ENCODE measurements around the gene UBASH3A. TPM values are rescaled to one million over a fixed set of nuclear protein-coding genes. Genes with fewer than 3 reads are reported as not detected.

UBASH3A gene
- total RNA-seq, 1 experiment from 2014 or later = 0.07 TPM

DNA sequence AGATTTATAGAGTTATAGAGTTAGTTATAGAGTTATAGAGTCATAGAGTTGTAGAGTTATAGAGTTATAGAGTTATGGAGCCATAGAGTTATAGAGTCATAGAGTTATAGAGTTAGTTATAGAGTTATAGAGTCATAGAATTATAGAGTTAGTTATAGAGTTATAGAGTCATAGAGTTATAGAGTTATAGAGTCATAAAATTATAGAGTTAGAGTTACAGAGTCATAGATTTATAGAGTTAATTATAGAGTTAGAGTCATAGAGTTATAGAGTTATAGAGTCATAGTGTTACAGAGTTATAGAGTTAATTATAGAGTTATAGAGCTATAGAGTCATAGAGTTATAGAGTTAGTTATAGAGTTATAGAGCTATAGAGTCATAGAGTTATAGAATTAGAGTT is 32.1 kb downstream of the UBASH3A start:
- Histone ChIP-seq H3K4me2 (ENCODE audit: low read length) (no peak overlapping the region), H2AFZ (ENCODE audit: low read depth, low read length, poor library complexity, severe bottlenecking) (no peak overlapping the region), H3K36me3 (ENCODE audit: control insufficient read depth in 1 of 2, insufficient read depth in 2 of 2, low read length in 2 of 2) (no peaks in the 10 kb centered on the region), H3K4me1 (ENCODE audit: control insufficient read depth in 1 of 2, insufficient read depth in 2 of 2, low read length in 2 of 2) (0 out of 4 replicates have a peak, but pooled peaks cover 0 to 5% of the 10 kb centered on the region in 2 experiments), H3K79me2 (ENCODE audit: insufficient read depth, low read length) (no peaks in the 10 kb centered on the region), H3K9ac (ENCODE audit: low read length) (no peak overlapping the region), H3K27me3 (ENCODE audit: insufficient read depth, low read length) (peaks cover 18% of the 10 kb centered on the region; the same call in 1 of the 2 replicates), H4K20me1 (ENCODE audit: insufficient read depth) (no peaks in the 10 kb centered on the region), H3K4me3 (replicated peaks in 1 of 2; ENCODE audit: low read depth in 1 of 2, low read length in 2 of 2) (no peak overlapping the region), H3K9me2 (ENCODE audit: insufficient read depth) (no peaks in the 10 kb centered on the region), H3K27ac (ENCODE audit: low read depth, low read length) (no peak overlapping the region), H3K9me3 (ENCODE audit: control insufficient read depth in 1 of 2, insufficient read depth in 1 of 2, low read depth in 1 of 2, low read length in 2 of 2) (no peaks in the 10 kb centered on the region)
- ChIA-PET POLR2A (no interaction called here), CTCF (no interaction called here), RAD21 (ENCODE audit: low non-redundant PET in 1 of 2, low total read pairs in 2 of 2, uncharacterized antibody in 2 of 2, unreplicated experiment in 2 of 2) (no interaction called here)
- ATAC-seq (no peak), DNase-seq (ENCODE audit: low read depth, low spot score) (no peak)
- no TSS peak for BruUV-seq (replicated peaks)
- intact Hi-C loops (cut with micrococcal nuclease) = no loop called here
- TF ChIP-seq CBX3 (IDR thresholded peaks at IDR 0.05; ENCODE audit: low read depth) (no peak), FOSL1 (IDR thresholded peaks at IDR 0.05; ENCODE audit: low read depth) (no peak), SP1 (IDR thresholded peaks at IDR 0.05; ENCODE audit: low read depth) (no peak), ZNF274 (IDR thresholded peaks at IDR 0.05; ENCODE audit: low read depth, low read length) (no peak), CEBPB (IDR thresholded peaks at IDR 0.05; ENCODE audit: low read depth) (no peak)
- TF ChIP-seq, protein P1, sequence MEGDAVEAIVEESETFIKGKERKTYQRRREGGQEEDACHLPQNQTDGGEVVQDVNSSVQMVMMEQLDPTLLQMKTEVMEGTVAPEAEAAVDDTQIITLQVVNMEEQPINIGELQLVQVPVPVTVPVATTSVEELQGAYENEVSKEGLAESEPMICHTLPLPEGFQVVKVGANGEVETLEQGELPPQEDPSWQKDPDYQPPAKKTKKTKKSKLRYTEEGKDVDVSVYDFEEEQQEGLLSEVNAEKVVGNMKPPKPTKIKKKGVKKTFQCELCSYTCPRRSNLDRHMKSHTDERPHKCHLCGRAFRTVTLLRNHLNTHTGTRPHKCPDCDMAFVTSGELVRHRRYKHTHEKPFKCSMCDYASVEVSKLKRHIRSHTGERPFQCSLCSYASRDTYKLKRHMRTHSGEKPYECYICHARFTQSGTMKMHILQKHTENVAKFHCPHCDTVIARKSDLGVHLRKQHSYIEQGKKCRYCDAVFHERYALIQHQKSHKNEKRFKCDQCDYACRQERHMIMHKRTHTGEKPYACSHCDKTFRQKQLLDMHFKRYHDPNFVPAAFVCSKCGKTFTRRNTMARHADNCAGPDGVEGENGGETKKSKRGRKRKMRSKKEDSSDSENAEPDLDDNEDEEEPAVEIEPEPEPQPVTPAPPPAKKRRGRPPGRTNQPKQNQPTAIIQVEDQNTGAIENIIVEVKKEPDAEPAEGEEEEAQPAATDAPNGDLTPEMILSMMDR (IDR thresholded peaks at IDR 0.05 in 2 of 3, conservative IDR thresholded peaks at IDR 0.05 in 1 of 3; ENCODE audit: borderline replicate concordance in 1 of 3, insufficient read depth in 1 of 3, low read depth in 2 of 3, low read length in 2 of 3) = no peak

DNA sequence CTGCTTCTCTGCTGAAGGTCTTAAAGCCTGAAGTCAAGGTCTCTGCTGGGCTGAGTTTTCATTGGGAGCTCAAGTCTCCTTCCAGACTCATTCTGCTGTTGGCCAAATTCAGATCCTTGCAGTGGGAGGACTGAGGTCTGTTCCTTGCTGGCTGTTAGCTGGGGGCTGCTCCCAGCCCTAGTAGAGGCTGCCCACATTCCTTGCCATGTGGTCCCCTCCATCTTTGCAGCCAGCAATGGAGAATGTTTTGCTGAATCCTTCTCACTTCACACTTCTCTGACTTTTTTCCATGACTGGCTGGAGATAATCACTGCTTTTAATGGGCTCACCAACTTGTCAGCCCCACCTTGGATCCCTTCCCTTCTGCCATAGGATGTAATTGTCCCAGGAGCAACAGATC is 33.2 kb downstream of the UBASH3A start:
- H3K4me2 ChIP-seq (ENCODE audit: low read length) = no peak overlapping the region
- H3K9me3 ChIP-seq (ENCODE audit: control insufficient read depth in 1 of 2, insufficient read depth in 1 of 2, low read depth in 1 of 2, low read length in 2 of 2) = no peaks in the 10 kb centered on the region
- ChIA-PET RAD21 (ENCODE audit: low non-redundant PET in 1 of 2, low total read pairs in 2 of 2, uncharacterized antibody in 2 of 2, unreplicated experiment in 2 of 2) (no interaction called here), POLR2A (no interaction called here), CTCF (no interaction called here)
- BruUV-seq (replicated peaks) = no TSS peak
- no peaks in the 10 kb centered on the region for H4K20me1 ChIP-seq (ENCODE audit: insufficient read depth)
- DNase-seq (ENCODE audit: low read depth, low spot score) = no peak
- H2AFZ ChIP-seq (ENCODE audit: low read depth, low read length, poor library complexity, severe bottlenecking) = no peak overlapping the region
- peaks cover 13% of the 10 kb centered on the region; the same call in 1 of the 2 replicates for H3K27me3 ChIP-seq (ENCODE audit: insufficient read depth, low read length)
- ATAC-seq = no peak
- no peak overlapping the region for H3K9ac ChIP-seq (ENCODE audit: low read length)
- intact Hi-C loops (cut with micrococcal nuclease) = no loop called here
- TF ChIP-seq SRF (IDR thresholded peaks at IDR 0.05; ENCODE audit: low read depth) (no peak), TCF7L2 (IDR thresholded peaks at IDR 0.05; ENCODE audit: borderline replicate concordance, extremely low read depth, insufficient read depth, insufficient read length) (no peak), POLR2A (IDR thresholded peaks at IDR 0.05; ENCODE audit: borderline replicate concordance, extremely low read depth, insufficient read depth, insufficient read length) (no peak), POLR2AphosphoS5 (IDR thresholded peaks at IDR 0.05; ENCODE audit: low read depth, low read length) (no peak), SP1 (IDR thresholded peaks at IDR 0.05; ENCODE audit: low read depth) (no peak), EZH2 (IDR thresholded peaks at IDR 0.05) (no peak)
- TF ChIP-seq, protein P2, sequence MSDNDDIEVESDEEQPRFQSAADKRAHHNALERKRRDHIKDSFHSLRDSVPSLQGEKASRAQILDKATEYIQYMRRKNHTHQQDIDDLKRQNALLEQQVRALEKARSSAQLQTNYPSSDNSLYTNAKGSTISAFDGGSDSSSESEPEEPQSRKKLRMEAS (IDR thresholded peaks at IDR 0.05) = no peak
- H3K79me2 ChIP-seq (ENCODE audit: insufficient read depth, low read length) = no peaks in the 10 kb centered on the region
- no peak overlapping the region for H3K27ac ChIP-seq (ENCODE audit: low read depth, low read length)
- no peaks in the 10 kb centered on the region for H3K9me2 ChIP-seq (ENCODE audit: insufficient read depth)
- H3K4me1 ChIP-seq (ENCODE audit: control insufficient read depth in 1 of 2, insufficient read depth in 2 of 2, low read length in 2 of 2) = 0 out of 4 replicates have a peak, but pooled peaks cover 0 to 5% of the 10 kb centered on the region in 2 experiments
- H3K4me3 ChIP-seq (replicated peaks in 1 of 2; ENCODE audit: low read depth in 1 of 2, low read length in 2 of 2) = no peak overlapping the region
- H3K36me3 ChIP-seq (ENCODE audit: control insufficient read depth in 1 of 2, insufficient read depth in 2 of 2, low read length in 2 of 2) = no peaks in the 10 kb centered on the region

Measured in HCT116 (cell line).